GM23248 (cell line): Measurements from ENCODE around the gene COG5. TPM values are rescaled to one million over a fixed set of nuclear protein-coding genes. Genes with fewer than 3 reads are reported as not detected.

ENCODE experiments used
- DNase-seq: peaks from one replicate; pipeline ENCODE4 v3.0.0-alpha.2; 2015
- H2AFZ ChIP-seq: fragments of 200-600 bp; sonication (generic); 2 replicates; pipeline ENCODE4 v1.6.1; 2016; ENCODE audit warnings: antibody characterized with exemption
- H3F3A ChIP-seq: fragments of 200-600 bp; sonication (generic); 2 replicates; pipeline ENCODE4 v1.6.1; 2016; ENCODE audit warnings: mild to moderate bottlenecking, antibody characterized with exemption, mixed run types; ENCODE audit not compliant: insufficient read depth
- H3K27ac ChIP-seq: fragments of 200-600 bp; sonication (generic); 2 replicates; pipeline ENCODE4 v1.5.1; 2016; ENCODE audit warnings: mild to moderate bottlenecking
- H3K27me3 ChIP-seq: fragments of 200-600 bp; sonication (generic); replicated peaks from 2 replicates; pipeline ENCODE4 v1.6.1; 2016; ENCODE audit warnings: mild to moderate bottlenecking; ENCODE audit not compliant: insufficient read depth
- H3K36me3 ChIP-seq: fragments of 200-600 bp; sonication (generic); 2 replicates; pipeline ENCODE4 v1.6.1; 2016; ENCODE audit warnings: low read depth, mild to moderate bottlenecking
- H3K4me1 ChIP-seq: fragments of 200-600 bp; sonication (generic); 2 replicates; pipeline ENCODE4 v1.6.1; 2016; ENCODE audit warnings: mild to moderate bottlenecking; ENCODE audit not compliant: insufficient read depth
- H3K4me2 ChIP-seq: fragments of 200-600 bp; sonication (generic); one replicate; pipeline ENCODE4 v1.6.1; 2016; ENCODE audit warnings: mild to moderate bottlenecking; ENCODE audit not compliant: unreplicated experiment
- H3K4me3 ChIP-seq: fragments of 200-600 bp; sonication (generic); 2 replicates; pipeline ENCODE4 v1.5.1; 2016; ENCODE audit warnings: mild to moderate bottlenecking
- H3K79me2 ChIP-seq: fragments of 200-600 bp; sonication (generic); 2 replicates; pipeline ENCODE4 v1.6.1; 2016; ENCODE audit warnings: mild to moderate bottlenecking; ENCODE audit not compliant: insufficient read depth
- H3K9ac ChIP-seq: fragments of 200-600 bp; sonication (generic); 2 replicates; pipeline ENCODE4 v1.6.1; 2016; ENCODE audit warnings: mild to moderate bottlenecking
- H3K9me2 ChIP-seq: fragments of 200-600 bp; sonication (generic); 2 replicates; pipeline ENCODE4 v1.6.1; 2016; ENCODE audit warnings: mixed run types, mild to moderate bottlenecking, moderate library complexity; ENCODE audit not compliant: insufficient read depth
- H3K9me3 ChIP-seq: fragments of 200-600 bp; sonication (generic); one replicate; pipeline ENCODE4 v1.6.1; 2017; ENCODE audit warnings: low read depth
- H4K20me1 ChIP-seq: fragments of 200-600 bp; sonication (generic); 2 replicates; pipeline ENCODE4 v1.6.0; 2016; ENCODE audit not compliant: insufficient read depth
- EZH2 ChIP-seq: fragments of 200-600 bp; sonication (generic); IDR thresholded peaks from 2 replicates; pipeline ENCODE4 v1.6.1; 2018; ENCODE audit warnings: antibody characterized with exemption, mild to moderate bottlenecking; ENCODE audit not compliant: insufficient read depth, poor library complexity, severe bottlenecking
- EZH2phosphoT487 ChIP-seq: fragments of 200-600 bp; sonication (generic); IDR thresholded peaks from 2 replicates; pipeline ENCODE4 v1.6.1; 2018; ENCODE audit warnings: antibody characterized with exemption, moderate library complexity, mild to moderate bottlenecking, low read depth; ENCODE audit not compliant: insufficient read depth
- WGBS, 2 experiments: methylation state at CpG; one replicate each; pipeline ENCODE4 v1.1.6; 2015 to 2017; ENCODE audit warnings: low lambda C conversion rate in 2 of 2, low coverage in 1 of 2; ENCODE audit errors: missing lambda C conversion rate in 2 of 2; 5-methylcytosine and 5-hydroxymethylcytosine counted together
- in situ Hi-C: fragments of 300-500 bp; cut with MboI; formaldehyde crosslinking; loops from 2 replicates; pipeline ENCODE4 v1.15.0; 2020
- polyA plus RNA-seq: library from polyadenylated mRNA; unstranded; fragments of >200 nt; fragmentation: Nextera tagmentation; extraction: Ambion mirVana; gene quantifications from 2 replicates; pipeline ENCODE4 v1.2.1, GENCODE V29; 2016
- total RNA-seq: library from RNA; depleted of rRNA; stranded (reverse); fragments of >200 nt; shearing (Covaris generic); gene quantifications from 2 replicates; pipeline ENCODE4 v1.2.3, GENCODE V29; 2014

COG5 gene
- total and polyA plus RNA-seq, 2 experiments from 2014 or later, result 20.7 to 26.0 TPM

- Histone ChIP-seq H3K9me2 (no peaks in the 10 kb centered on the region), H3K79me2 (peaks cover 92% of the 10 kb centered on the region), H3F3A (peaks cover 17% of the 10 kb centered on the region; the same call in 1 of the 2 replicates), H3K9me3 (no peaks in the 10 kb centered on the region), H3K36me3 (peaks cover 25% of the 10 kb centered on the region), H3K9ac (no peak overlapping the region), H3K27ac (peak overlapping the region; percentile 7), H3K4me3 (no peak overlapping the region), H2AFZ (no peak overlapping the region), H3K27me3 (no peaks in the 10 kb centered on the region), H3K4me1 (peaks cover 19% of the 10 kb centered on the region), H4K20me1 (peaks cover 20% of the 10 kb centered on the region), H3K4me2 (no peak overlapping the region)
- peak; percentile 46 for DNase-seq
- TF ChIP-seq EZH2 (no peak), EZH2phosphoT487 (no peak)
- in situ Hi-C loops, result no loop called here
- WGBS, 2 experiments, result 85 to 87% methylated on average over 14 of the region's 14 CpGs
Observed at GRCh38 chr7:107179326-107180164, 384.2 kb downstream of the COG5 start.

GRCh38 chr7:107173691-107174406 is 389.9 kb downstream of the COG5 start:
- no peaks in the 10 kb centered on the region for H3K27me3 ChIP-seq
- H3K4me2 ChIP-seq, result no peak overlapping the region
- in situ Hi-C loops, result no loop called here
- TF ChIP-seq EZH2phosphoT487, result no peak
- TF ChIP-seq EZH2, result no peak
- no peak overlapping the region for H3K4me3 ChIP-seq
- H3K36me3 ChIP-seq, result no peaks in the 10 kb centered on the region
- H3K27ac ChIP-seq, result no peak overlapping the region
- DNase-seq, result no peak
- H3K9ac ChIP-seq, result no peak overlapping the region
- peaks cover 89% of the 10 kb centered on the region for H3K79me2 ChIP-seq
- no peaks in the 10 kb centered on the region for H3K9me2 ChIP-seq
- H3K9me3 ChIP-seq, result no peaks in the 10 kb centered on the region
- H3F3A ChIP-seq, result peaks cover 9% of the 10 kb centered on the region
- WGBS, 2 experiments, result 75 to 81% methylated on average over 4 of the region's 4 CpGs
- no peak overlapping the region for H2AFZ ChIP-seq
- peaks cover 16% of the 10 kb centered on the region; the same call in 1 of the 2 replicates for H3K4me1 ChIP-seq
- H4K20me1 ChIP-seq, result peaks cover 23% of the 10 kb centered on the region

- no peak overlapping the region for H3K4me3 ChIP-seq
- no peaks in the 10 kb centered on the region for H3K36me3 ChIP-seq
- TF ChIP-seq EZH2, result no peak
- TF ChIP-seq EZH2phosphoT487, result no peak
- no peaks in the 10 kb centered on the region for H3K9me2 ChIP-seq
- in situ Hi-C loops, result no loop called here
- peaks cover 23% of the 10 kb centered on the region for H4K20me1 ChIP-seq
- H3K9me3 ChIP-seq, result no peaks in the 10 kb centered on the region
- H2AFZ ChIP-seq, result no peak overlapping the region
- H3K27ac ChIP-seq, result no peak overlapping the region
- peaks cover 10% of the 10 kb centered on the region for H3F3A ChIP-seq
- no peak overlapping the region for H3K9ac ChIP-seq
- no peak overlapping the region for H3K4me2 ChIP-seq
- no peaks in the 10 kb centered on the region for H3K27me3 ChIP-seq
- DNase-seq, result no peak
- peaks cover 16% of the 10 kb centered on the region; the same call in 1 of the 2 replicates for H3K4me1 ChIP-seq
- WGBS, 2 experiments, result 91% methylated on average over 2 of the region's 2 CpGs
- H3K79me2 ChIP-seq, result peaks cover 82% of the 10 kb centered on the region
Observed at GRCh38 chr7:107173191-107173590, 390.5 kb downstream of the COG5 start.

GRCh38 chr7:107172276-107173032 is 391.3 kb downstream of the COG5 start:
- Histone ChIP-seq H3K4me3 (no peak overlapping the region), H3K9ac (no peak overlapping the region), H3K27me3 (no peaks in the 10 kb centered on the region), H3K4me2 (no peak overlapping the region), H3K9me3 (no peaks in the 10 kb centered on the region), H3F3A (peaks cover 16% of the 10 kb centered on the region), H3K27ac (no peak overlapping the region), H2AFZ (no peak overlapping the region), H3K36me3 (no peaks in the 10 kb centered on the region), H4K20me1 (peaks cover 22% of the 10 kb centered on the region), H3K9me2 (no peaks in the 10 kb centered on the region), H3K4me1 (peaks cover 16% of the 10 kb centered on the region; the same call in 1 of the 2 replicates), H3K79me2 (peaks cover 75% of the 10 kb centered on the region)
- DNase-seq, result peak; percentile 20
- WGBS, 2 experiments, result 51 to 54% methylated on average over 4 of the region's 4 CpGs
- no peak for TF ChIP-seq EZH2
- no peak for TF ChIP-seq EZH2phosphoT487
- in situ Hi-C loops, result no loop called here
